ENCODE results near the gene DNAAF3. TPM values are rescaled to one million over a fixed set of nuclear protein-coding genes. Genes with fewer than 3 reads are reported as not detected.

DNAAF3 gene
- polyA plus RNA-seq, 1 of the 3 experiments (the other 2 are of a cell fraction) = 2.4 TPM

DNA sequence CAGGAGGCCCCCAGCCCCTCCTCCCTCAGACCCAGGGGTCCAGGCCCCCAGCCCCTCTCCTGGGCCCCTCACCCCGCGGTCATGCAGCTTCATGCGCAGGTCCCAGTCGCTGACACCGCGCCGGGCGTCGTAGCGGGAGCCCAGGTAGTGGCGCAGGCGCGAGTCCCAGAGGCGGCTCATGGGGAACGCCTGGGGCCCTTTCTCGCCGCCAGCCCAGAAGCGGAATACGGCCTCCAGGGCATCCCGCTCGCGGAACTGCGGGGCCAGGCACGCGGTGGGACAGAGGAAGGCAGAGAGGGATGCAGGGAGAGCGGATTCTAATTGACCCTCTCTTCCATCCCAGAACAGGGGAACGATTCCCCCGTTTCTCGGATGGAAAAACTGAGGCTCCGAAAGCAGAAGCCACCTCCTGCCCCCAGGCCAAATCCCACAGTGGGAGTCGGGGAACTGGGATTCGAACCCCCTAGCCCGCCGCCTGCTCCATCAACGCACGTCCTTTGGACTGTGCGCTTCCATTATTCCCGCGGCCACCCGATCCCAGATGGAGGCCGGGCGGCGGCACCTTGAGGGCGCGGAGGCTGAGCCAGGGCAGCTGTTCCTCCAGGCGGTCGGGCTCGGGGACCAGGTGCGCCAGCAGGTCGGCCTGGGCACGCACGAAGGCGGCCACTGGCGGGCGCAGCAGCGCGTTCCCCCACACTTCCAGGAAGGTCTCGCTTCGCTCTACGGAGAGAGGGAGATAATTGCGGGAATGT is 4.7 kb downstream of the DNAAF3 start (continued):
- TF ChIP-seq, protein P1, sequence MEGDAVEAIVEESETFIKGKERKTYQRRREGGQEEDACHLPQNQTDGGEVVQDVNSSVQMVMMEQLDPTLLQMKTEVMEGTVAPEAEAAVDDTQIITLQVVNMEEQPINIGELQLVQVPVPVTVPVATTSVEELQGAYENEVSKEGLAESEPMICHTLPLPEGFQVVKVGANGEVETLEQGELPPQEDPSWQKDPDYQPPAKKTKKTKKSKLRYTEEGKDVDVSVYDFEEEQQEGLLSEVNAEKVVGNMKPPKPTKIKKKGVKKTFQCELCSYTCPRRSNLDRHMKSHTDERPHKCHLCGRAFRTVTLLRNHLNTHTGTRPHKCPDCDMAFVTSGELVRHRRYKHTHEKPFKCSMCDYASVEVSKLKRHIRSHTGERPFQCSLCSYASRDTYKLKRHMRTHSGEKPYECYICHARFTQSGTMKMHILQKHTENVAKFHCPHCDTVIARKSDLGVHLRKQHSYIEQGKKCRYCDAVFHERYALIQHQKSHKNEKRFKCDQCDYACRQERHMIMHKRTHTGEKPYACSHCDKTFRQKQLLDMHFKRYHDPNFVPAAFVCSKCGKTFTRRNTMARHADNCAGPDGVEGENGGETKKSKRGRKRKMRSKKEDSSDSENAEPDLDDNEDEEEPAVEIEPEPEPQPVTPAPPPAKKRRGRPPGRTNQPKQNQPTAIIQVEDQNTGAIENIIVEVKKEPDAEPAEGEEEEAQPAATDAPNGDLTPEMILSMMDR (IDR thresholded peaks at IDR 0.05) = no peak
- TF ChIP-seq, protein P2, sequence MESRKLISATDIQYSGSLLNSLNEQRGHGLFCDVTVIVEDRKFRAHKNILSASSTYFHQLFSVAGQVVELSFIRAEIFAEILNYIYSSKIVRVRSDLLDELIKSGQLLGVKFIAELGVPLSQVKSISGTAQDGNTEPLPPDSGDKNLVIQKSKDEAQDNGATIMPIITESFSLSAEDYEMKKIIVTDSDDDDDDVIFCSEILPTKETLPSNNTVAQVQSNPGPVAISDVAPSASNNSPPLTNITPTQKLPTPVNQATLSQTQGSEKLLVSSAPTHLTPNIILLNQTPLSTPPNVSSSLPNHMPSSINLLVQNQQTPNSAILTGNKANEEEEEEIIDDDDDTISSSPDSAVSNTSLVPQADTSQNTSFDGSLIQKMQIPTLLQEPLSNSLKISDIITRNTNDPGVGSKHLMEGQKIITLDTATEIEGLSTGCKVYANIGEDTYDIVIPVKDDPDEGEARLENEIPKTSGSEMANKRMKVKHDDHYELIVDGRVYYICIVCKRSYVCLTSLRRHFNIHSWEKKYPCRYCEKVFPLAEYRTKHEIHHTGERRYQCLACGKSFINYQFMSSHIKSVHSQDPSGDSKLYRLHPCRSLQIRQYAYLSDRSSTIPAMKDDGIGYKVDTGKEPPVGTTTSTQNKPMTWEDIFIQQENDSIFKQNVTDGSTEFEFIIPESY (IDR thresholded peaks at IDR 0.05; ENCODE audit: borderline replicate concordance, low read depth) = no peak
- TF ChIP-seq, protein P3, sequence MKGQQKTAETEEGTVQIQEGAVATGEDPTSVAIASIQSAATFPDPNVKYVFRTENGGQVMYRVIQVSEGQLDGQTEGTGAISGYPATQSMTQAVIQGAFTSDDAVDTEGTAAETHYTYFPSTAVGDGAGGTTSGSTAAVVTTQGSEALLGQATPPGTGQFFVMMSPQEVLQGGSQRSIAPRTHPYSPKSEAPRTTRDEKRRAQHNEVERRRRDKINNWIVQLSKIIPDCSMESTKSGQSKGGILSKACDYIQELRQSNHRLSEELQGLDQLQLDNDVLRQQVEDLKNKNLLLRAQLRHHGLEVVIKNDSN (IDR thresholded peaks at IDR 0.05; ENCODE audit: borderline replicate concordance, low read depth) = no peak
- no peak for TF ChIP-seq RCOR1 (IDR thresholded peaks at IDR 0.05; ENCODE audit: low read length)
- TF ChIP-seq NRF1 (IDR thresholded peaks at IDR 0.05; ENCODE audit: low read depth, low read length) = no peak
- TF ChIP-seq EZH2phosphoT487 (IDR thresholded peaks at IDR 0.05; ENCODE audit: borderline replicate concordance, low read depth) = no peak

DNA sequence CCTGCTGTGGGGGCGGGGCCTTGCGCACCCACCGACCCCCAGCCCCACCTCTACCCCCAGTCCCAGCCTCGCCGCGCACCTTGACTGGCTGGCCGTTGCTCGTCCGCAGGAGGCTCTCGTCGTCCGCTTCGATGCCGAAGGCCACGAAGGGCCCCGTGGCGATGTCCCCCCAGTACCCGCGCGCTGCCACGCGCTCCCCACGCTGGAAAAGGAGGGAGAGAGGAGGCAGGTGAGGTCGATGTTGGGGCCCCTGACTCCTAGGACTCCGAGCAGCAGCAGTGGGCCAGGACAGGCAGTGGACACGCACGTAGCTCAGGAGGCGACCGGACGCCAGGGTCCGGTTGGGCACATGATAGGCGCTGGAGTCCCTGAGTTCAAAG is 5.4 kb downstream of the DNAAF3 start:
- H3K79me2 ChIP-seq (ENCODE audit: insufficient read depth) = no peaks in the 10 kb centered on the region
- H4K20me1 ChIP-seq (ENCODE audit: insufficient read depth) = no peaks in the 10 kb centered on the region
- DNase-seq = no peak
- no peak overlapping the region for H3K4me2 ChIP-seq
- no peak overlapping the region for H3K27ac ChIP-seq (ENCODE audit: low read depth in 2 of 2, low read length in 1 of 2)
- 0% methylated on average over 2 of the region's 32 CpGs for WGBS (ENCODE audit: low lambda C conversion rate)
- ChIA-PET POLR2A (interaction anchor here (0.9 to 1.1 kb wide), 2 partner anchors 98 to 247 kb away, joined by 3 read pairs; partner anchors contain the start of genes PPP6R1 and UBE2S), CTCF (interaction anchor here (0.7 to 3.8 kb wide), 32 partner anchors 8 to 471 kb away, joined by 3 to 116 read pairs (median 4); partner anchors contain the start of genes PPP1R12C, PPP6R1 and SYT5)
- no peak overlapping the region for H2AFZ ChIP-seq (ENCODE audit: low read depth)
- H3K4me1 ChIP-seq (ENCODE audit: control insufficient read depth in 1 of 2, insufficient read depth in 2 of 2, low read depth in 1 of 2, low read length in 1 of 2) = peaks cover 0 to 12% of the 10 kb centered on the region in 2 experiments; a peak in 1 of 4 replicates
- no peak overlapping the region for H3K9ac ChIP-seq
- no peaks in the 10 kb centered on the region for H3K36me3 ChIP-seq (replicated peaks in 1 of 2; ENCODE audit: control insufficient read depth in 1 of 2, insufficient read depth in 2 of 2, low read length in 1 of 2)
- no peaks in the 10 kb centered on the region for H3K9me3 ChIP-seq
- H3K27me3 ChIP-seq (ENCODE audit: insufficient read depth) = peaks cover 21% of the 10 kb centered on the region
- no peaks in the 10 kb centered on the region for H3K9me2 ChIP-seq
- peaks cover 7% of the 10 kb centered on the region for H3F3A ChIP-seq (replicated peaks; ENCODE audit: insufficient read depth)
- H3K4me3 ChIP-seq (ENCODE audit: low read depth in 2 of 2, low read length in 1 of 2) = no peak overlapping the region
- no peak for TF ChIP-seq NRF1 (IDR thresholded peaks at IDR 0.05; ENCODE audit: low read depth, low read length)
- TF ChIP-seq RAD21 (IDR thresholded peaks at IDR 0.05; ENCODE audit: low read length) = no peak
- TF ChIP-seq, protein P3 (IDR thresholded peaks at IDR 0.05; ENCODE audit: borderline replicate concordance, low read depth) = no peak
- TF ChIP-seq, protein P4, sequence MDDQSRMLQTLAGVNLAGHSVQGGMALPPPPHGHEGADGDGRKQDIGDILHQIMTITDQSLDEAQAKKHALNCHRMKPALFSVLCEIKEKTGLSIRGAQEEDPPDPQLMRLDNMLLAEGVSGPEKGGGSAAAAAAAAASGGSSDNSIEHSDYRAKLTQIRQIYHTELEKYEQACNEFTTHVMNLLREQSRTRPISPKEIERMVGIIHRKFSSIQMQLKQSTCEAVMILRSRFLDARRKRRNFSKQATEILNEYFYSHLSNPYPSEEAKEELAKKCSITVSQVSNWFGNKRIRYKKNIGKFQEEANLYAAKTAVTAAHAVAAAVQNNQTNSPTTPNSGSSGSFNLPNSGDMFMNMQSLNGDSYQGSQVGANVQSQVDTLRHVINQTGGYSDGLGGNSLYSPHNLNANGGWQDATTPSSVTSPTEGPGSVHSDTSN (IDR thresholded peaks at IDR 0.05) = no peak
- TF ChIP-seq SIN3A (IDR thresholded peaks at IDR 0.05; ENCODE audit: borderline replicate concordance, low read depth, low read length) = no peak
- no peak for TF ChIP-seq CHD2 (IDR thresholded peaks at IDR 0.05; ENCODE audit: low read length, partially characterized antibody)
- TF ChIP-seq FOXJ3 (CRISPR knock-in tag; IDR thresholded peaks at IDR 0.05) = no peak
- no peak for TF ChIP-seq ELF1 (IDR thresholded peaks at IDR 0.05)
- no peak for TF ChIP-seq JUND (IDR thresholded peaks at IDR 0.05)
- TF ChIP-seq, protein P5, sequence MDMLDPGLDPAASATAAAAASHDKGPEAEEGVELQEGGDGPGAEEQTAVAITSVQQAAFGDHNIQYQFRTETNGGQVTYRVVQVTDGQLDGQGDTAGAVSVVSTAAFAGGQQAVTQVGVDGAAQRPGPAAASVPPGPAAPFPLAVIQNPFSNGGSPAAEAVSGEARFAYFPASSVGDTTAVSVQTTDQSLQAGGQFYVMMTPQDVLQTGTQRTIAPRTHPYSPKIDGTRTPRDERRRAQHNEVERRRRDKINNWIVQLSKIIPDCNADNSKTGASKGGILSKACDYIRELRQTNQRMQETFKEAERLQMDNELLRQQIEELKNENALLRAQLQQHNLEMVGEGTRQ (IDR thresholded peaks at IDR 0.05; ENCODE audit: borderline replicate concordance, low read depth, low read length) = no peak
- TF ChIP-seq YY1 (IDR thresholded peaks at IDR 0.05; ENCODE audit: low read depth) = no peak
- no peak for TF ChIP-seq FOXM1 (IDR thresholded peaks at IDR 0.05; ENCODE audit: low read depth)
- TF ChIP-seq RCOR1 (IDR thresholded peaks at IDR 0.05; ENCODE audit: low read length) = no peak
- TF ChIP-seq, protein P6, sequence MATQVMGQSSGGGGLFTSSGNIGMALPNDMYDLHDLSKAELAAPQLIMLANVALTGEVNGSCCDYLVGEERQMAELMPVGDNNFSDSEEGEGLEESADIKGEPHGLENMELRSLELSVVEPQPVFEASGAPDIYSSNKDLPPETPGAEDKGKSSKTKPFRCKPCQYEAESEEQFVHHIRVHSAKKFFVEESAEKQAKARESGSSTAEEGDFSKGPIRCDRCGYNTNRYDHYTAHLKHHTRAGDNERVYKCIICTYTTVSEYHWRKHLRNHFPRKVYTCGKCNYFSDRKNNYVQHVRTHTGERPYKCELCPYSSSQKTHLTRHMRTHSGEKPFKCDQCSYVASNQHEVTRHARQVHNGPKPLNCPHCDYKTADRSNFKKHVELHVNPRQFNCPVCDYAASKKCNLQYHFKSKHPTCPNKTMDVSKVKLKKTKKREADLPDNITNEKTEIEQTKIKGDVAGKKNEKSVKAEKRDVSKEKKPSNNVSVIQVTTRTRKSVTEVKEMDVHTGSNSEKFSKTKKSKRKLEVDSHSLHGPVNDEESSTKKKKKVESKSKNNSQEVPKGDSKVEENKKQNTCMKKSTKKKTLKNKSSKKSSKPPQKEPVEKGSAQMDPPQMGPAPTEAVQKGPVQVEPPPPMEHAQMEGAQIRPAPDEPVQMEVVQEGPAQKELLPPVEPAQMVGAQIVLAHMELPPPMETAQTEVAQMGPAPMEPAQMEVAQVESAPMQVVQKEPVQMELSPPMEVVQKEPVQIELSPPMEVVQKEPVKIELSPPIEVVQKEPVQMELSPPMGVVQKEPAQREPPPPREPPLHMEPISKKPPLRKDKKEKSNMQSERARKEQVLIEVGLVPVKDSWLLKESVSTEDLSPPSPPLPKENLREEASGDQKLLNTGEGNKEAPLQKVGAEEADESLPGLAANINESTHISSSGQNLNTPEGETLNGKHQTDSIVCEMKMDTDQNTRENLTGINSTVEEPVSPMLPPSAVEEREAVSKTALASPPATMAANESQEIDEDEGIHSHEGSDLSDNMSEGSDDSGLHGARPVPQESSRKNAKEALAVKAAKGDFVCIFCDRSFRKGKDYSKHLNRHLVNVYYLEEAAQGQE (IDR thresholded peaks at IDR 0.05; ENCODE audit: low read depth, low read length) = no peak
- no peak for TF ChIP-seq MEF2A (IDR thresholded peaks at IDR 0.05; ENCODE audit: borderline replicate concordance, low read depth)
